ENCODE measurements around the gene PCBP2.
A peak's percentile ranks its signal among the peaks of the same experiment; 100 is the strongest.
"Not testable (repeated sequence)": the region's sequence is repeated elsewhere in the genome, so short reads cannot be mapped to it uniquely, and the experiment has no call there.

The PCBP2 gene

GRCh38 chr12:53418221-53418620 is 33.7 kb upstream of the PCBP2 start:
- no peak for TF ChIP-seq CTCF (IDR thresholded peaks at IDR 0.05; ENCODE audit: low read depth, low read length)
- no peak overlapping the region for H3K4me3 ChIP-seq (replicated peaks in 1 of 2; ENCODE audit: low read depth in 2 of 2, low read length in 2 of 2)
- DNase-seq (ENCODE audit: low read depth in 2 of 2) = no peak

- no peak overlapping the region for H3K4me3 ChIP-seq (replicated peaks in 1 of 2; ENCODE audit: low read depth in 2 of 2, low read length in 2 of 2)
- TF ChIP-seq CTCF (IDR thresholded peaks at IDR 0.05; ENCODE audit: low read depth, low read length) = no peak
- DNase-seq (ENCODE audit: low read depth in 2 of 2) = no peak
These were observed 32.1 kb upstream of the PCBP2 start for GRCh38 chr12:53419756-53420155.

- H3K4me3 ChIP-seq (replicated peaks in 1 of 2; ENCODE audit: low read depth in 2 of 2, low read length in 2 of 2); DNase-seq (ENCODE audit: low read depth in 2 of 2): not testable (repeated sequence)
These were observed 29.7 kb upstream of the PCBP2 start for GRCh38 chr12:53422247-53422646.

- TF ChIP-seq CTCF (IDR thresholded peaks at IDR 0.05; ENCODE audit: low read depth, low read length) = no peak
- H3K4me3 ChIP-seq (replicated peaks in 1 of 2; ENCODE audit: low read depth in 2 of 2, low read length in 2 of 2) = no peak within 1 kb of the TSS
- DNase-seq (ENCODE audit: low read depth in 2 of 2) = no peak
These were observed 28.3 kb upstream of the PCBP2 start, which contains the start of gene AMHR2 for GRCh38 chr12:53423597-53423996. AMHR2 (plus strand) TSS chr12:53423855; CDS start chr12:53423935, 80 bp downstream.

- no peak overlapping the region for H3K4me3 ChIP-seq (replicated peaks in 1 of 2; ENCODE audit: low read depth in 2 of 2, low read length in 2 of 2)
- DNase-seq (ENCODE audit: low read depth in 2 of 2) = peak in 1 of 2 donors; percentile 56
- no peak for TF ChIP-seq CTCF (IDR thresholded peaks at IDR 0.05; ENCODE audit: low read depth, low read length)
These were observed 27.0 kb upstream of the PCBP2 start for GRCh38 chr12:53424626-53425514.

- H3K4me3 ChIP-seq (replicated peaks in 1 of 2; ENCODE audit: low read depth in 2 of 2, low read length in 2 of 2) = no peak overlapping the region
- no peak for TF ChIP-seq CTCF (IDR thresholded peaks at IDR 0.05; ENCODE audit: low read depth, low read length)
- DNase-seq (ENCODE audit: low read depth in 2 of 2) = no peak
These were observed 26.3 kb upstream of the PCBP2 start for GRCh38 chr12:53425515-53426150.

- no peak overlapping the region for H3K4me3 ChIP-seq (replicated peaks in 1 of 2; ENCODE audit: low read depth in 2 of 2, low read length in 2 of 2)
- no peak for TF ChIP-seq CTCF (IDR thresholded peaks at IDR 0.05; ENCODE audit: low read depth, low read length)
- peak; percentile 33 to 94 for DNase-seq (ENCODE audit: low read depth in 2 of 2)
These were observed 23.9 kb upstream of the PCBP2 start for GRCh38 chr12:53427905-53428594.

All from cardiac fibroblast (primary cell).